ENCODE results near the gene UFM1. TPM values are rescaled to one million over a fixed set of nuclear protein-coding genes. Genes with fewer than 3 reads are reported as not detected.

The UFM1 gene
- total and polyA plus RNA-seq, 2 of the 4 experiments (the other 2 are of a cell fraction), result 43.5 to 94.5 TPM

- TF ChIP-seq BHLHE40 (IDR thresholded peaks at IDR 0.05; ENCODE audit: low read depth, low read length) (no peak), MXI1 (IDR thresholded peaks at IDR 0.05; ENCODE audit: borderline replicate concordance, low read depth, low read length) (no peak), FOS (IDR thresholded peaks at IDR 0.05; ENCODE audit: low read depth, low read length) (no peak), RAD21 (IDR thresholded peaks at IDR 0.05; ENCODE audit: low read length) (no peak), POLR2A (IDR thresholded peaks at IDR 0.05; ENCODE audit: low read depth, low read length) (no peak), CEBPB (IDR thresholded peaks at IDR 0.05; ENCODE audit: low read depth, low read length) (no peak)
Observed at GRCh38 chr13:38301236-38301635, 48.4 kb upstream of the UFM1 start (continued).

- H2AFZ ChIP-seq (replicated peaks; ENCODE audit: low read length, poor library complexity), result no peak overlapping the region
- no peak for DNase-seq
Observed at GRCh38 chr13:38303816-38304320, 45.8 kb upstream of the UFM1 start.

More at GRCh38 chr13:38303816-38304320, 45.8 kb upstream of the UFM1 start:
- H2BK120ac ChIP-seq (ENCODE audit: low read depth, low read length), result no peak overlapping the region
- in situ Hi-C loops (cut with MboI; ENCODE audit: low sequenced_read_pairs), result no loop called here
- H3K79me1 ChIP-seq (ENCODE audit: low read depth in 1 of 2, low read length in 2 of 2), result no peaks in the 10 kb centered on the region
- H3K4me1 ChIP-seq (ENCODE audit: control insufficient read depth, insufficient read depth, low read length), result no peaks in the 10 kb centered on the region
- no peak overlapping the region for H3K23ac ChIP-seq (ENCODE audit: low read depth, low read length)
- H3K9me3 ChIP-seq (ENCODE audit: control insufficient read depth, insufficient read depth, low read length), result no peaks in the 10 kb centered on the region
- H4K91ac ChIP-seq (ENCODE audit: insufficient read depth, low read depth, low read length), result no peak overlapping the region
- dilution Hi-C loops (cut with HindIII; ENCODE audit: low sequenced_read_pairs, unreplicated experiment), result no loop called here
- no peak overlapping the region for H2AK5ac ChIP-seq (ENCODE audit: low read depth, low read length)
- H4K5ac ChIP-seq (ENCODE audit: low read depth, low read length), result no peak overlapping the region
- POLR2A ChIA-PET (ENCODE audit: unreplicated experiment), result no interaction called here
- H3K14ac ChIP-seq (replicated peaks; ENCODE audit: low read depth, low read length), result no peak overlapping the region
- CTCF ChIA-PET, result no interaction called here
- no peak for ATAC-seq (ENCODE audit: low read depth)
- H3K27me3 ChIP-seq (ENCODE audit: control insufficient read depth, insufficient read depth, low read length), result no peaks in the 10 kb centered on the region
- H2AK9ac ChIP-seq (replicated peaks; ENCODE audit: low read depth, low read length, poor library complexity), result no peak overlapping the region
- H3K9me1 ChIP-seq (ENCODE audit: insufficient read depth, low read length), result no peaks in the 10 kb centered on the region
- WGBS, 2 experiments (ENCODE audit: extremely low coverage in 2 of 2, insufficient read length in 1 of 2), result no CpG with 5 or more reads among the region's 2 CpGs
- no peak overlapping the region for H3K4me2 ChIP-seq (ENCODE audit: low read depth, low read length)
- H3K4me3 ChIP-seq (ENCODE audit: insufficient read depth, low read depth, low read length), result no peak overlapping the region
- no peak overlapping the region for H3K27ac ChIP-seq (ENCODE audit: insufficient read depth, low read length)
- TF ChIP-seq RCOR1 (IDR thresholded peaks at IDR 0.05; ENCODE audit: insufficient replicate concordance, low read length) (no peak), POLR2A (IDR thresholded peaks at IDR 0.05; ENCODE audit: low read depth, low read length) (no peak), FOS (IDR thresholded peaks at IDR 0.05; ENCODE audit: low read depth, low read length) (no peak), MXI1 (IDR thresholded peaks at IDR 0.05; ENCODE audit: borderline replicate concordance, low read depth, low read length) (no peak), CHD1 (IDR thresholded peaks at IDR 0.05; ENCODE audit: low read depth, low read length) (no peak), MAZ (IDR thresholded peaks at IDR 0.05; ENCODE audit: borderline replicate concordance, low read depth, low read length) (no peak), RAD21 (IDR thresholded peaks at IDR 0.05; ENCODE audit: low read length) (no peak), NFE2L2 (IDR thresholded peaks at IDR 0.05; ENCODE audit: low read depth, low read length) (no peak), BHLHE40 (IDR thresholded peaks at IDR 0.05; ENCODE audit: low read depth, low read length) (no peak), SMC3 (IDR thresholded peaks at IDR 0.05; ENCODE audit: low read depth, low read length) (no peak)
- TF ChIP-seq, protein P1, sequence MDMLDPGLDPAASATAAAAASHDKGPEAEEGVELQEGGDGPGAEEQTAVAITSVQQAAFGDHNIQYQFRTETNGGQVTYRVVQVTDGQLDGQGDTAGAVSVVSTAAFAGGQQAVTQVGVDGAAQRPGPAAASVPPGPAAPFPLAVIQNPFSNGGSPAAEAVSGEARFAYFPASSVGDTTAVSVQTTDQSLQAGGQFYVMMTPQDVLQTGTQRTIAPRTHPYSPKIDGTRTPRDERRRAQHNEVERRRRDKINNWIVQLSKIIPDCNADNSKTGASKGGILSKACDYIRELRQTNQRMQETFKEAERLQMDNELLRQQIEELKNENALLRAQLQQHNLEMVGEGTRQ (IDR thresholded peaks at IDR 0.05; ENCODE audit: low read depth, low read length), result no peak
- no peaks in the 10 kb centered on the region for H4K20me1 ChIP-seq (ENCODE audit: insufficient read depth, low read length)
- H3K36me3 ChIP-seq (ENCODE audit: control insufficient read depth, insufficient read depth, low read length), result no peaks in the 10 kb centered on the region
- no TSS peak for BruUV-seq (replicated peaks)
- no peak overlapping the region for H4K8ac ChIP-seq (ENCODE audit: low read depth in 2 of 2, low read length in 2 of 2)
- H2BK5ac ChIP-seq (ENCODE audit: low read depth, low read length, poor library complexity, severe bottlenecking), result no peak overlapping the region
- intact Hi-C loops (cut with micrococcal nuclease), result no loop called here
- H3K18ac ChIP-seq (ENCODE audit: low read depth, low read length), result no peak overlapping the region
- no peak overlapping the region for H2BK15ac ChIP-seq (ENCODE audit: low read depth, low read length)
- H3K9ac ChIP-seq (ENCODE audit: low read depth, low read length), result no peak overlapping the region
- H3K4ac ChIP-seq (ENCODE audit: low read depth, low read length), result no peak overlapping the region
- H3K56ac ChIP-seq (ENCODE audit: extremely low read depth, insufficient read depth, low read length), result no peak overlapping the region
- no peak overlapping the region for H2BK20ac ChIP-seq (ENCODE audit: low read depth, low read length)
